ENCODE measurements around the gene DCAKD. TPM values are rescaled to one million over a fixed set of nuclear protein-coding genes. Genes with fewer than 3 reads are reported as not detected.

DCAKD gene
- total RNA-seq, result 89.6 and 123 TPM in 2 replicates

DNA sequence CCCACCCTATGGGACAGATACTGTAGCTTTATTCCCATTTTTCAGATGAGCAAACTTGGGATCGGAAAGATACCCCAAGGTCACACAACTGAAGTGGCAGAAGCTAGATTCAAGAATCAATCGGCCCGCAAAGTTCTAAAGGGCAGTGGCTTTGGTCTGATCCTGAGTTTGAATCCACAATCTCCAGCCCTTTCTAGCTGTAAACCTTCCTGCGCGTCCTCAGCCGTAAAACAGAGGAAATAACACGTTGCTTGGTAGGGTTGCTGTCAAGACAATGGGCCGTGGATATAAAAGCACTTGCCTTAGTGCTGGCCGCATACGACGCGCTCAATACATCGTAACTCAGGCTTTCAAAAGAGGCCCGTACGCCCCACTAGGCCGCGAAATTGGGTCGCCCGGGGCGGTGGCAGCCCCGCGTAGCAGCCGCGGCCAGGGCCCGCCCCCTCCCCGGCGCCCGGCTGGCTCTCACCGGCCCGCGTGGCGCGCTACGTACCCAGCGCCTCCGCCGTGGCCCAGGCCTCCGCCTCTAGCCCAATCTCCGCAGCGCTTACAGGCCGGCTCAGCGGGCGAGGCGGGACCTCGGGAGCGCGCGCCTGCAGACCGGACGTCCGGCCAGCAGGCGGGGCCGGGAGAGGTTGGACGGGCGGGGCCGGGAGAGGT is at the start of gene DCAKD:
DCAKD (minus strand) TSS at position 573 of the 660 bp plus-strand sequence. CDS start 16,747 bp downstream, outside the sequence.

GRCh38 chr17:45060797-45061605 is 9.6 kb upstream of the DCAKD start, which contains the start of gene NMT1:
NMT1 (plus strand) TSS chr17:45061317; CDS start chr17:45061330, 13 bp downstream.

Small RNA genes lying within 50 kb of the gene (small RNA-seq; reads per million reads assigned to genes)
- gene AC015936.2, result not detected
- not detected for gene RF00019

Other genes starting within 250 kb of the DCAKD start
- gene GJC1, start 221.3 kb downstream of the DCAKD start, total RNA-seq, result 9.3 and 10.6 TPM in 2 replicates
- not detected in 2 replicates for gene HIGD1B, start 203.7 kb downstream of the DCAKD start, total RNA-seq
- 75.8 and 92.3 TPM in 2 replicates for gene EFTUD2, start 152.2 kb downstream of the DCAKD start, total RNA-seq
- under 0.01 and 0.11 TPM in 2 replicates for gene GFAP, start 136.1 kb downstream of the DCAKD start, total RNA-seq
- gene KIF18B, start 103.9 kb downstream of the DCAKD start, total RNA-seq, result 1.7 and 2.4 TPM in 2 replicates
- 0.39 and 0.65 TPM in 2 replicates for gene C1QL1, start 83.3 kb downstream of the DCAKD start, total RNA-seq
- 61.6 and 71.8 TPM in 2 replicates for gene NMT1, start 9.7 kb upstream of the DCAKD start, total RNA-seq
- 143 and 169 TPM in 2 replicates for gene PLCD3, start 80.9 kb upstream of the DCAKD start, total RNA-seq
- 2.5 and 4.3 TPM in 2 replicates for gene ACBD4, start 84.1 kb upstream of the DCAKD start, total RNA-seq
- 11.4 and 18.5 TPM in 2 replicates for gene HEXIM1, start 96.8 kb upstream of the DCAKD start, total RNA-seq
- 5.9 and 11.0 TPM in 2 replicates for gene HEXIM2, start 110.2 kb upstream of the DCAKD start, total RNA-seq
- 1.7 and 3.1 TPM in 2 replicates for gene FMNL1, start 170.3 kb upstream of the DCAKD start, total RNA-seq
- gene SPATA32, start 210.5 kb upstream of the DCAKD start, total RNA-seq, result 0.33 and 0.39 TPM in 2 replicates

Measured in placental epithelial cell (primary cell).